Measurements from ENCODE around the gene ABCA4.

DNA sequence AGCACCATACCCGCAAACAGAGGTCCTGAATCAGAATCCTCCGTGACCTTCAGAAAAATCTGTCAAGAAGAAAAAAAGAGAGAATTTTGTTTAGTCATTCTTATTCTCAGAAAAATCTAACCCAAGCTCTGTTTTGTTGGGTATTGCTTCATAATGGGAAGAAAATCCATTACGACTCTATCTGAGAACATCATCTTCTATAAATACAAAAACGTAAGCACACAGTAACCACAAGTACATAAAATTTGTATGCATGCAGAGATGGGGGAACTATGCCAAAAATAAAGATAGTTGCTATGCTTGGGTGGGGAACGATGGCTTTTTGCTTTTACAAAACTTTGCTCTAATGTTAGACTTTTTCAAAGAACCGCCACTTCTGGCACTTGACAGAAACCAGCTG is 84.2 kb downstream of the ABCA4 start:
- no peak for TF ChIP-seq POLR2A (IDR thresholded peaks at IDR 0.05; ENCODE audit: low read depth)
- TF ChIP-seq CTCF (IDR thresholded peaks at IDR 0.05): no peak
- no peak for TF ChIP-seq EP300 (IDR thresholded peaks at IDR 0.05)

Measured in esophagus muscularis mucosa (tissue), 4 donors.